Stimulated activated CD4-positive, alpha-beta T cell treated with anti-CD3 and anti-CD28 coated beads, Interleukin-15, amount 100 ng/mL, for 48 hours (primary cell): ENCODE data around the gene TBC1D16.
"Not testable (repeated sequence)": the region's sequence is repeated elsewhere in the genome, so short reads cannot be mapped to it uniquely, and the experiment has no call there.

Source experiments
- DNase-seq, 2 donors: peaks; one replicate each; pipeline ENCODE4 v3.0.0-alpha.2; 2020; ENCODE audit warnings: low read depth in 2 of 2

Gene TBC1D16

GRCh38 chr17:80003969-80004368 is 31.7 kb downstream of the TBC1D16 start:
- DNase-seq = no peak

DNA sequence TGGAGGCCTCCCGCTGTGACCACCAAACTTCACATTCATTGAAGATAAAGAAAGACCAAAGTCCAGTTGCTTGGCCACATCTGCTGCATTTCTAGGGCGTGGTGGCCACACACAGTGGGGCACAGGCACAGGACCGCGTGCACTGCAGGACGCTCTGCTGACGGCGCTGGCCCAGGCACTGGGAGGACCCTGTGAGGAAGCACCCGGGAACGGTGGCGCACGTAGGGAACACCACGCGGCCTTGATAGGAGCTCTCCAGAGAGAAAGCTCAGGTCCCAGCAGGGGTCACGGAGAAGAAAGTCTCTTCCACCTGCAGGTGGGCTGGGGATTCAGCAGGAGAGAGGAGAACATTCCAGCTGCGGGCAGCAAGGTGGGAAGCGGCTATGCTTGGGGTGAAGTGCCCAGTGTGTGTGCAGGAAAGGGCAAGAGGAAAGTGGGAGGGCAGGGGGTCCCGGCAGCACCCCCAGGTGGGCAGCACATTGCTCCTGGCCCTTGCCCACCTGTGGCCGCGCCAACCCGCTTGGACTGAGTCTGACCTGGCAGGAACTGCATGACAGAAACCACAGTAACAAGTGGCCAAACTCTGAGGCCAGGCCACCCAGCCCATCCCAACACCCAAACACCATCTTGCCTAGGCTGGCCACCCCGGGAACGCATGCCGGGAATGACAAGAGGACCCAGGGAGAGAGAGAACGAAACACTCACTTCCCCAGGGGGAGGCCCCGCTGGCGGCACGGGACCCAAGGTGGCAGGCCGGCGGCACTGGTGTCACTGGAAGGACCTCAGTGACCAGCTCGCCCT is 32.8 kb downstream of the TBC1D16 start:
- DNase-seq = no peak

DNA sequence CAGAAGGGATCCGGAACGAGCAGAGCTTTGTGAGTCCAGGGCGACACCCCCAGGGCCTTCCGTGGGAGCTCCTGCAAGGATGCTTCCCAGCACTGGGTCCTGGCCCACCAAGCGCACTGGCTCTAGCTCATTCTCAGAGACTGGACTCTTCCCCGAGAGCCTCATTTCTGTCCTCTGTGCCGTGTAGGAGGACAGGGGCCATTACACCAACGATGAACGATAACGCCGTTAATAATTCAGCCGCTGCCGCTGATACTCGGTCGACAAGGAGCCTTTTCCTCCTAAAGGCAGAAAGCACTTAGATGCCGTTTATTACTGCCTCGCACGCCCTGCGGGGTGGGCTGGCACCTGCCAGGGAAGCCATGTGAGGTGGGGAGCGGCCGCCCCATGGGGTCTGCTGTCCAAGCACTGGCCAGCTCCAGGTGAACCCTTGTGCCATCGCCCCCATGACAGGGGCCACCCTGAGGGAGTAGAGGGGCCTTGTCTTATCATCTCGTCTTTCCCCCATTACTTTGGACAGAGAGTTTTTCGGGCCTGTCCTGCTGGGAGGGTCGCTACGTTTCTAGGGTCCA is 33.5 kb downstream of the TBC1D16 start:
- DNase-seq = no peak

DNA sequence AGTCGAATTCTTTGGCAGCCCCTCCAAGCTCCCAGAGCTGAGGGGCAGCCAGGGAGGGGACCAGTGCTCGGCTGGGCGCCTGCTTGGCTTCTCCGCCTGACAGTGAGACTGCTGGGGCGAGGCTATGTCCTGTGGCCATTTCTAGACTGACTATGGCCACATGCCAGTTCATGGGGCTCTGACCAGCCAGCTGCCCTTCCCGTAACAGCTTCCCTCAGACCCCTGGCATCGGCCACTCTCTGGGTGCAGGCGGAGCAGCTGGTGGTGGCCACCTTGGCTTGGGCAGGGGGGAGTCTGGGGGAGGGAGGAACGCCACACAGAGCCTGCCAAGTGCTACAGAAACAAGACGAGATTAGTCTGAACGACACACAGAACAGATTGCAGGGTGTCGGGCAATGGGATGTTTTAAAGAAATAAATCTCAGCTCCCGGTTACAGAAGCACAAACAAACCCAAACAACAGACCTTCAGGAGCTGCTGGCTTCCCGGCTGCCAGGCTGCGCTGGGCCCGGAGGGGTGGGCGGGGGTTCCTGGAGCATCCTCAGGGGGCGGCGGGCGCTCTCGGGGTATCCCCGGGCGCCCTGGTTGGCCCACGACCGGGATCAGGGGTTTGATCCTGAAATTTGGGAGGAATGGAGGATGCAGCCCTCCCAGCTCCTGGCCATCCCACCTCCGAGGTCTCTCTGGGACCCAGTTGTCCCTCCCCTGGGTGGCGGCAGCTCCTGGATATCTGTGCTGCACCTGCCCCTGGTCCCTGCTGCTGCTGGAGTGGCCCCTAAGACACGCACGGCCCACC is 34.5 kb downstream of the TBC1D16 start:
- no peak for DNase-seq

- DNase-seq = no peak
Observed at GRCh38 chr17:80000136-80000535, 35.5 kb downstream of the TBC1D16 start.

DNA sequence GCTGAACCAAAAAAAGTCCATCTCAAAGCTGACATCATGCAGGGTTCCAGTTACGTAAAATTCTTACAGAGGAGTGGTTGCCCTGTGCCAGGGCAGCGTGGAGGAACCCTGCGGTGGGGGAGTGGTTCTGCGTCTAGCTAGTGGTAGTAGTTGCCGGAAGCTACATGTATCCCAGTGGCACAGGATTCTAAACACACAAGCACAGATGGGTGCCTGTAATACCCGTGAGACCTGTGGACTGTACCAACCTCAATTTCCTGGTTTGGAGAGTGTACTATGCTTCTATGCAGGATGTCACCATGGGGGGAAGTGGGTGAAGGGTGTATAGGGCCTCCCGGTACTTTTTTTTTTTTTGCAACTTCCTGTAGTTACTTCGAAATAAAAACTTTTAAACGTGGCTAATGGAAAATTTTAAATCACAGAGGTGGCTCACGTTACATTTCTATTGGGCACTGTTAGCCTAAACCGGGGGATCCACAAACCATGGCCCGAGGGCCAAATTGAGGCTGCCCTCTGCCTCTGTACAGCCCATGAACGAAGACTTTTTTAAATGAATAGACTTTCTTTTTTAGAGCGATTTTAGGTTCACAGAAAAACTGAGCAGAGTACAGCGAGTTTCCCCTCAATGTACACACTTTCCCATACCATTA is 38.5 kb downstream of the TBC1D16 start:
- peak; percentile 61 to 69 for DNase-seq

- no peak for DNase-seq
Observed at GRCh38 chr17:79996291-79996690, 39.4 kb downstream of the TBC1D16 start.

DNA sequence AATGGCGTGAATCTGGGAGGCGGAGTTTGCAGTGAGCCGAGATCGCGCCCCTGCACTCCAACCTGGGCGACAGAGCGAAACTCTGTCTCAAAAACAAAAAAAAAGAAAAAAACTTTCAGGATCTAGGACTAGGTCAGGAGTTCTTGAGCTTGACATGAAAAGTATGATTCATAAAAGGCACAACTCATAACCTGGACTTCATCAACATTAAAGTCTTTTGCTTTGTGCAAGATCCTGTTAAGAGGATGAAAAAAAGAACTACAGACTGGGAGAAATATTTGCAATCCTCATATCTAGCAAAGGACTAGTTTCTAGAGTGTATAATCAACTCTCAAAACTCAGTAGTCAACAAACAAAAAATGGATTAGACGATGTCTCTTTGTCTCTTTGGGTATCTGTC is 40.0 kb downstream of the TBC1D16 start:
- no peak for DNase-seq

DNA sequence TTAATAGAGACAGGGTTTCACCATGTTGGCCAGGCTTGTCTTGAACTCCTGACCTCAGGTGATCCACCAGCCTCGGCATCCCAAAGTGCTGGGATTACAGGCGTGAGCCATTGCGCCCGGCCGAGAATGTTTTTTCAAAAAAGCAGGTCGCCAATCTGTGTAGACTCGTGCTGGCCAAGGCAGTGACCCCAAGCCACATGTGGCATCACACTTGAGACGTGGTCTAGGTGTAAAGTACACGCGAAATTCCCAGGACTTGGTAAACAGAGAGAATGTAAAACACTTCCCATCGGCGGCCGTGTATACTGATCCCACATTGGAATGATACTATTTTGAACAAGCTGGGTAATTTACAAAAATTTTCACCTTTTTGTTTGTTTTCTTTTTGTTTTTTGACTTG is 41.1 kb downstream of the TBC1D16 start:
- no peak for DNase-seq

DNA sequence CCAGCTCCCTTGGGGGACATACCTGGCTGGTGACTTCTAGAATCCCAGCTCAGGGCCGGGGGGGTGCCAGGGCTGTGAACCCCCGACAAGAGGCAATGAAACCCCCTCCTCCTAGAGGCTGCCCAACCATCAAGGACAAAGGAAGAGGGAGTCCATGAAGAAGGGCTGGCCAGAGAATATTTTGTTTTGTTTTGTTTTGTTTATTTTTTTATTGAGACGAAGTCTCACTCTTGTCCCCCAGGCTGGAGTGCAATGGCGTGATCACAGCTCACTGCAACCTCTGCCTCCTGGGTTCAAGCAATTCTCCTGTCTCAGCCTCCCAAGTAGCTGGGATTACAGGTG is 41.5 kb downstream of the TBC1D16 start:
- DNase-seq = not testable (repeated sequence)

DNA sequence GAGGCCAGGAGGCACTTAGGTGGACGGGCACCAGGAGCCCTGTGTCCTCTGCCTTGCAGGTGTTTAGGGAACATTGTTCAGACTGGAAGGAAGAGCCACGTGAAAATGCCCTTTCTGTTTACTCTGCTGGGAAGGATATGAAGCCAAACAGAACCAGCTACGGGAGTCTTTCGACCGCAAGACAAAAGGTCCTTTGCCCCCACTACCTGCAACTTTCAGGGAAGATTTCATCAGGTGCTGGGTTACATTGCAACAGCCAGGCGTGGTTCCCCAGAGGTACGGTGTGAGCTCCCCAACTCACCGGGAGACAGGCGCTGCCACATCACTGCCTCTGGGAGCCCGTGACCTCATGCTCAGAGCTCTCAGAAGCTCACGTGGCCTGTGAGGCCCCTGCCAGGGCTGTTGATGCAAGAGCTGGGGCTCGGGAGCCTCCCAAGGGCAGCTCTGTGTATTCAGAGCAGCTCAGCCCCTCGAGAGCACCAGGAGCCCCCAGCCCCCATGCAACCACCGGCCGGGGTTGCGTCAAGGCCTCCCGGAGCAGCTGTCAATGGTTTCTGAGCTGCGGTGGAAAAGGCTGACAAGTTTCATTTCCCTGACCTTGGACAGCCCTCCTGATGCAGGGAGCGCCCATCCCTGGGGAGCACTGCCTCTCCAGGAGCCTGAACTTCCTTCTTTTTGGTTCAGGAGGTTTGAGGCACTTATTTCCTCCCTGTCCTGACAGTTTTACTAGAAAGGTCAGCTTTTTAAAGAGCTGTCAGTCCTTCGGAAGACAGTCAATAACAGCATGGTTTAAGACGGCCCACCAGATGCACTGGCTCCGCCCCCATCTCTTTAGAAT is 42.1 kb downstream of the TBC1D16 start:
- DNase-seq = peak; percentile 56 to 67

GRCh38 chr17:79992649-79993389 is 42.9 kb downstream of the TBC1D16 start:
- no peak for DNase-seq

DNA sequence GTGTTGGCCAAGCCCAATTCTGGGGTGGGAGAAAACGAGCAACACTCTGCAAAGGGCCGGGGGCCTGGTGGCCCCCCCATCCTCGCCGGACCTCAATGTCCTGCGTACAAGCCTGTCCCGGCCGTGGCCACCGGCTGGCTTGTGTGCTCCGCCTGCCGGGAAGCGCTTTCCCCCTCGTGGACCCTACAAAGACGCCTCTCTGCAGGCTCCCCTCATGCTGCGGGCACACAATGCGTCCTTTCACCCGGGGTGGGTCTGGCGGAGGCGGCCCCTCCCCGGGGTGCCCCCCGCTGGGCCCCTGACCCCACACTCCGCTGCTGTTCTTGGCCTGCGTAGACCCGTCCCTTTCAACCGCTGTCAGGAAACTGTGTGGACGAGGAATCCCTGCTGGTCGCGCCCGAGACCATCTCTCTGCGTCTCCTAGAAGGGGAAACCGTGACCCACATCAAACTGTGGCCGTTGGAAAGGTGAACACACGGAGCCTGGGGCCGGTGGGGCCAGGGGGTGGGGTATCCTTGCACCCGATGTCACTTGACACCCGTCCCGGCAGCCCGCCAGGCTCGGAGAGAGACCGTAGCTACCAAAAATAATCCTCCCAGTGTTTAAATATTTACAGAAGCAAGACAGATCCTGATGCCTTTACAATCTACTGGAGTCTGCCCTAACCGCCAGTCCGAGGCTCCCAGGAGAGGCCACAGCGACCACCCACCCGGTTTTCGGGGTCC is 43.6 kb downstream of the TBC1D16 start:
- DNase-seq = no peak

- DNase-seq = peak; percentile 63 to 82
Observed at GRCh38 chr17:79991140-79991923, 44.3 kb downstream of the TBC1D16 start.

- no peak for DNase-seq
Observed at GRCh38 chr17:79990704-79991103, 45.0 kb downstream of the TBC1D16 start.

DNA sequence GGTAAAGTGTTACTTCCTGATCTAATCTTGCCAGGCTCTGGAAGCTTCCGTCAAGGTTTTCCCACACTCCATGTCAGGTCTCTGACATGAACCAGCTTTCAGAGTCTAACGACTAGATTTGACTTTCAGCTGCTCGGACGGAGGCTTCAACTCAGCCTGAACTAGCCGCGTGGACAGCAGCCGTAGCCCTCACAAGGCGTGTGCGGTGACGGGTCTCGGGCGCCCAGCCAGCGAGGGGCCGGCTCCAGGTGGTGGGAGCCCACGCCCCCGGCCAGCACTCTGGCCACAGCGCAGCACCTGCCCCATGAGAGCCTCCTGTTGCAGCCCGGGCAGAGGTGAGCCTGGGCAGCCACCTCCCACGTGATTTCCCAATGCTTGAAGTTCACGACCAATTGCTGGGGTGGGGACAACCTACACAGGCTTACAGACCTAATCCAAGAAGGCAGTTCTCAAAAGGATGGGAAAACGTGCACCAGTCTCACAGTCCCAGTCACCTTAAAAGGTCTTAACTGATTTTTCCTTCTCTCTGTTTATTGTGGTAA is 45.5 kb downstream of the TBC1D16 start:
- DNase-seq = no peak

- no peak for DNase-seq
Observed at GRCh38 chr17:79989106-79989835, 46.4 kb downstream of the TBC1D16 start.
